COLO668 (cell line): Measurements from ENCODE around the gene MYO1E.
"Not testable (repeated sequence)": the region's sequence is repeated elsewhere in the genome, so short reads cannot be mapped to it uniquely, and the experiment has no call there.

Source experiments
- DNase-seq: peaks from one replicate; lab custom pipeline; 2025; ENCODE audit not compliant: unreplicated experiment; lab: John Stamatoyannopoulos, UW

MYO1E gene

GRCh38 chr15:59172289-59172901, 200.3 kb downstream of the MYO1E start:
- DNase-seq, result no peak

GRCh38 chr15:59171067-59171397, 201.6 kb downstream of the MYO1E start:
- DNase-seq, result no peak

- DNase-seq, result peak; percentile 73
Observed at GRCh38 chr15:59170295-59171066, 202.2 kb downstream of the MYO1E start.

GRCh38 chr15:59169251-59169708, 203.4 kb downstream of the MYO1E start:
- no peak for DNase-seq

- DNase-seq, result no peak
Observed at GRCh38 chr15:59168536-59168935, 204.1 kb downstream of the MYO1E start.

GRCh38 chr15:59166601-59167265, 205.9 kb downstream of the MYO1E start:
- peak; percentile 17 for DNase-seq

GRCh38 chr15:59166166-59166565, 206.5 kb downstream of the MYO1E start:
- DNase-seq, result no peak

GRCh38 chr15:59165726-59166125, 206.9 kb downstream of the MYO1E start:
- peak; percentile 21 for DNase-seq

- DNase-seq, result not testable (repeated sequence)
Observed at GRCh38 chr15:59162080-59162479, 210.6 kb downstream of the MYO1E start.

GRCh38 chr15:59160880-59161593, 211.6 kb downstream of the MYO1E start:
- DNase-seq, result peak; percentile 72

- DNase-seq, result no peak
Observed at GRCh38 chr15:59159210-59159609, 213.5 kb downstream of the MYO1E start.

GRCh38 chr15:59158701-59159034, 214.0 kb downstream of the MYO1E start:
- peak; percentile 34 for DNase-seq

GRCh38 chr15:59157840-59158700, 214.6 kb downstream of the MYO1E start:
- DNase-seq, result no peak

- no peak for DNase-seq
Observed at GRCh38 chr15:59157396-59157795, 215.3 kb downstream of the MYO1E start.

- no peak for DNase-seq
Observed at GRCh38 chr15:59155431-59155830, 217.2 kb downstream of the MYO1E start.

GRCh38 chr15:59154243-59154642, 218.4 kb downstream of the MYO1E start:
- DNase-seq, result no peak

GRCh38 chr15:59153466-59153865, 219.2 kb downstream of the MYO1E start:
- DNase-seq, result no peak

GRCh38 chr15:59152694-59153450, 219.8 kb downstream of the MYO1E start:
- no peak for DNase-seq

- no peak for DNase-seq
Observed at GRCh38 chr15:59150185-59150584, 222.5 kb downstream of the MYO1E start.
